H9 (cell line): ENCODE results near the gene ATP10B. TPM values are rescaled to one million over a fixed set of nuclear protein-coding genes. Genes with fewer than 3 reads are reported as not detected.

Source experiments
- DNase-seq: peaks from one replicate; pipeline ENCODE4 v3.0.0-alpha.2; 2017
- H2AFZ ChIP-seq: one replicate; pipeline ENCODE4 v1.6.1; 2013; ENCODE audit warnings: mild to moderate bottlenecking, low read length, control low read depth, moderate library complexity
- H2AK5ac ChIP-seq: 2 replicates; pipeline ENCODE4 v1.6.1; 2013; ENCODE audit warnings: low read length, control low read depth, mixed read lengths; ENCODE audit not compliant: insufficient read length
- H2BK120ac ChIP-seq: one replicate; pipeline ENCODE4 v1.6.1; 2013; ENCODE audit warnings: low read depth, mild to moderate bottlenecking, low read length, control low read depth, inconsistent platforms; ENCODE audit not compliant: poor library complexity, severe bottlenecking
- H2BK12ac ChIP-seq: 2 replicates; pipeline ENCODE4 v1.6.1; 2013; ENCODE audit warnings: low read length, control low read depth, mixed read lengths, low read depth; ENCODE audit not compliant: insufficient read length
- H2BK15ac ChIP-seq: 2 replicates; pipeline ENCODE4 v1.6.1; 2013; ENCODE audit warnings: low read depth, low read length, control low read depth
- H2BK20ac ChIP-seq: one replicate; pipeline ENCODE4 v1.6.1; 2013; ENCODE audit warnings: low read depth, mild to moderate bottlenecking, low read length, control low read depth, inconsistent platforms; ENCODE audit not compliant: poor library complexity, severe bottlenecking
- H2BK5ac ChIP-seq: 2 replicates; pipeline ENCODE4 v1.6.1; 2013; ENCODE audit warnings: low read length, control low read depth, mixed read lengths; ENCODE audit not compliant: insufficient read length
- H3K14ac ChIP-seq: 2 replicates; pipeline ENCODE4 v1.6.1; 2013; ENCODE audit warnings: low read length, control low read depth; ENCODE audit not compliant: insufficient read depth
- H3K18ac ChIP-seq: 2 replicates; pipeline ENCODE4 v1.6.1; 2013; ENCODE audit warnings: low read depth, mild to moderate bottlenecking, mixed read lengths, low read length, control low read depth; ENCODE audit not compliant: insufficient read length
- H3K23ac ChIP-seq: 2 replicates; pipeline ENCODE4 v1.6.1; 2013; ENCODE audit warnings: low read length, control low read depth, mixed read lengths, low read depth; ENCODE audit not compliant: insufficient read length
- H3K23me2 ChIP-seq: 2 replicates; pipeline ENCODE4 v1.6.1; 2013; ENCODE audit warnings: low read depth, mild to moderate bottlenecking, mixed read lengths, low read length, control low read depth; ENCODE audit not compliant: insufficient read length, poor library complexity, severe bottlenecking
- H3K27ac ChIP-seq: 2 replicates; pipeline ENCODE4 v1.5.1; 2013; ENCODE audit warnings: low read length, control low read depth, mixed read lengths, low read depth; ENCODE audit not compliant: insufficient read length
- H3K27me3 ChIP-seq: 2 replicates; pipeline ENCODE4 v1.6.1; 2013; ENCODE audit warnings: low read length, control low read depth, inconsistent platforms; ENCODE audit not compliant: insufficient read depth
- H3K4ac ChIP-seq: 2 replicates; pipeline ENCODE4 v1.6.1; 2013; ENCODE audit warnings: low read depth, mild to moderate bottlenecking, control low read depth, inconsistent platforms, low read length, moderate library complexity
- H3K4me1 ChIP-seq: 2 replicates; pipeline ENCODE4 v1.6.1; 2013; ENCODE audit warnings: low read length, control low read depth, inconsistent platforms; ENCODE audit not compliant: insufficient read depth
- H3K4me2 ChIP-seq: 2 replicates; pipeline ENCODE4 v1.6.1; 2013; ENCODE audit warnings: low read length, control low read depth, mixed read lengths; ENCODE audit not compliant: insufficient read length, insufficient read depth
- H3K56ac ChIP-seq: 2 replicates; pipeline ENCODE4 v1.6.1; 2013; ENCODE audit warnings: low read depth, mild to moderate bottlenecking, mixed read lengths, low read length, control low read depth; ENCODE audit not compliant: insufficient read length
- H3K79me1 ChIP-seq: 2 replicates; pipeline ENCODE4 v1.6.1; 2013; ENCODE audit warnings: low read depth, mild to moderate bottlenecking, moderate library complexity, low read length, control low read depth, inconsistent platforms; ENCODE audit not compliant: insufficient read depth, poor library complexity, severe bottlenecking
- H3K79me2 ChIP-seq: 2 replicates; pipeline ENCODE4 v1.6.1; 2013; ENCODE audit warnings: low read length, control low read depth, inconsistent platforms; ENCODE audit not compliant: insufficient read depth
- H3K9ac ChIP-seq: 2 replicates; pipeline ENCODE4 v1.6.1; 2013; ENCODE audit warnings: low read length, control low read depth, mixed read lengths; ENCODE audit not compliant: insufficient read length; ENCODE audit errors: extremely low read depth
- H3K9me3 ChIP-seq: one replicate; pipeline ENCODE4 v1.6.1; 2013; ENCODE audit warnings: low read depth, low read length, inconsistent platforms; ENCODE audit not compliant: control insufficient read depth
- H3T11ph ChIP-seq: one replicate; pipeline ENCODE4 v1.6.1; 2013; ENCODE audit warnings: mild to moderate bottlenecking, low read length, control low read depth, inconsistent platforms
- H4K20me1 ChIP-seq: one replicate; pipeline ENCODE4 v1.6.1; 2013; ENCODE audit not compliant: control insufficient read depth, insufficient read length, insufficient read depth
- H4K5ac ChIP-seq: 2 replicates; pipeline ENCODE4 v1.6.1; 2013; ENCODE audit warnings: low read depth, mild to moderate bottlenecking, mixed read lengths, low read length, control low read depth; ENCODE audit not compliant: insufficient read length
- H4K8ac ChIP-seq: replicated peaks from 2 replicates; pipeline ENCODE4 v1.6.1; 2013; ENCODE audit warnings: low read length, control low read depth, mixed read lengths, low read depth; ENCODE audit not compliant: insufficient read length
- H4K91ac ChIP-seq: 2 replicates; pipeline ENCODE4 v1.6.1; 2013; ENCODE audit warnings: low read depth, mild to moderate bottlenecking, moderate library complexity, mixed read lengths, low read length, control low read depth; ENCODE audit not compliant: insufficient read length
- H3K27ac Mint-ChIP-seq, 3 experiments: 2 replicates in 2 of 3; 3 replicates in 1 of 3; pipeline ENCODE4 v1.8.0; 2020 to 2021; ENCODE audit warnings: mixed read lengths in 3 of 3, mild to moderate bottlenecking in 1 of 3, moderate library complexity in 1 of 3
- H3K27me3 Mint-ChIP-seq: 2 replicates; pipeline ENCODE4 v1.8.0; 2021; ENCODE audit warnings: low read depth, mild to moderate bottlenecking, moderate library complexity, mixed read lengths
- H3K36me3 Mint-ChIP-seq, 3 experiments: 2 replicates in 2 of 3; 3 replicates in 1 of 3; pipeline ENCODE4 v1.8.0; 2020 to 2021; ENCODE audit warnings: low read depth in 3 of 3, mixed read lengths in 3 of 3; ENCODE audit not compliant: insufficient read depth in 1 of 3
- H3K4me1 Mint-ChIP-seq, 2 experiments: 2 replicates each; pipeline ENCODE4 v1.8.0; 2020; ENCODE audit warnings: mixed read lengths in 2 of 2
- H3K4me3 Mint-ChIP-seq, 2 experiments: 2 replicates in 1 of 2; 3 replicates in 1 of 2; pipeline ENCODE4 v1.8.0; 2020 to 2021; ENCODE audit warnings: mild to moderate bottlenecking in 2 of 2, mixed read lengths in 2 of 2, moderate library complexity in 1 of 2
- H3K9me3 Mint-ChIP-seq, 2 experiments: 2 replicates in 1 of 2; 3 replicates in 1 of 2; pipeline ENCODE4 v1.8.0; 2020; ENCODE audit warnings: mild to moderate bottlenecking in 2 of 2, mixed read lengths in 2 of 2, moderate library complexity in 1 of 2
- CTCF ChIP-seq: fragments of 200-600 bp; sonication (generic); conservative IDR thresholded peaks from 3 replicates; pipeline ENCODE4 v1.8.0; 2021; ENCODE audit warnings: antibody characterized with exemption, mild to moderate bottlenecking
- WGBS: extraction: QIAGEN DNeasy Blood & Tissue Kit; methylation state at CpG from one replicate; pipeline ENCODE4 v1.1.7; 2013; ENCODE audit warnings: missing lambda C conversion rate, low lambda C conversion rate, mixed read lengths; ENCODE audit not compliant: insufficient read length; ENCODE audit errors: extremely low coverage; 5-methylcytosine and 5-hydroxymethylcytosine counted together
- total RNA-seq: library from RNA; stranded (reverse); gene quantifications from 2 replicates; pipeline ENCODE4 v1.2.1, GENCODE V29; 2021

The ATP10B gene
- total RNA-seq, 1 experiment from 2014 or later = 0.42 TPM

GRCh38 chr5:160627921-160628618 lies 223.9 kb downstream of the ATP10B start:
- H3K9me3 ChIP-seq = no peaks in the 10 kb centered on the region
- H2BK5ac ChIP-seq = no peak overlapping the region
- no peak overlapping the region for H3T11ph ChIP-seq
- no peak overlapping the region for H3K9ac ChIP-seq
- no peaks in the 10 kb centered on the region for H3K27me3 ChIP-seq
- TF ChIP-seq CTCF = no peak
- no peak overlapping the region for H4K8ac ChIP-seq
- Mint-ChIP-seq H3K27ac (no peak overlapping the region), H3K9me3 (no peaks in the 10 kb centered on the region), H3K4me1 (peaks cover 21 to 25% of the 10 kb centered on the region in 2 experiments), H3K4me3 (no peak overlapping the region), H3K27me3 (no peaks in the 10 kb centered on the region), H3K36me3 (no peaks in the 10 kb centered on the region)
- H4K20me1 ChIP-seq = no peaks in the 10 kb centered on the region
- no peak overlapping the region for H3K4me2 ChIP-seq
- H3K18ac ChIP-seq = no peak overlapping the region
- H3K27ac ChIP-seq = no peak overlapping the region
- H4K5ac ChIP-seq = no peak overlapping the region
- no peaks in the 10 kb centered on the region for H3K79me1 ChIP-seq
- no peak overlapping the region for H2BK12ac ChIP-seq
- H2BK15ac ChIP-seq = no peak overlapping the region
- H4K91ac ChIP-seq = no peak overlapping the region
- H3K14ac ChIP-seq = no peak overlapping the region
- H2AK5ac ChIP-seq = no peak overlapping the region
- H3K23ac ChIP-seq = no peak overlapping the region
- H2BK20ac ChIP-seq = no peak overlapping the region
- H2BK120ac ChIP-seq = no peak overlapping the region
- no peaks in the 10 kb centered on the region for H3K4me1 ChIP-seq
- H3K79me2 ChIP-seq = no peaks in the 10 kb centered on the region
- H3K23me2 ChIP-seq = no peaks in the 10 kb centered on the region
- WGBS = no CpG with 5 or more reads among the region's 5 CpGs
- no peak for DNase-seq
- H3K56ac ChIP-seq = no peak overlapping the region
- H2AFZ ChIP-seq = no peak overlapping the region
- no peak overlapping the region for H3K4ac ChIP-seq
